GM06990 (cell line): Measurements from ENCODE around the gene UBA52.

Source experiments
- DNase-seq: peaks from one replicate; pipeline ENCODE4 v3.0.0-alpha.2; 2011; ENCODE audit not compliant: insufficient read length; ENCODE audit errors: extremely low read depth
- H3K27me3 ChIP-seq: replicated peaks from 2 replicates; pipeline ENCODE4 v1.6.0; 2011; ENCODE audit warnings: low read length; ENCODE audit not compliant: control insufficient read depth, insufficient read depth
- H3K36me3 ChIP-seq: 2 replicates; pipeline ENCODE4 v1.5.1; 2011; ENCODE audit warnings: low read length; ENCODE audit not compliant: control insufficient read depth, insufficient read depth
- H3K4me3 ChIP-seq: replicated peaks from 2 replicates; pipeline ENCODE4 v1.5.1; 2011; ENCODE audit warnings: low read depth, mild to moderate bottlenecking, control low read depth, low read length
- CTCF ChIP-seq: IDR thresholded peaks from 2 replicates; pipeline ENCODE4 v1.5.1; 2011; ENCODE audit warnings: low read length, control low read depth, mild to moderate bottlenecking, inconsistent platforms; ENCODE audit not compliant: insufficient read depth, poor library complexity, severe bottlenecking

Gene UBA52

GRCh38 chr19:18531485-18531884 lies 40.2 kb upstream of the UBA52 start:
- Histone ChIP-seq H3K27me3 (no peaks in the 10 kb centered on the region), H3K36me3 (peaks cover 15% of the 10 kb centered on the region), H3K4me3 (no peak overlapping the region)
- TF ChIP-seq CTCF = no peak
- DNase-seq = no peak

GRCh38 chr19:18532168-18532890 lies 39.3 kb upstream of the UBA52 start:
- no peak for TF ChIP-seq CTCF
- H3K36me3 ChIP-seq = peaks cover 19% of the 10 kb centered on the region
- H3K27me3 ChIP-seq = no peaks in the 10 kb centered on the region
- no peak for DNase-seq
- no peak overlapping the region for H3K4me3 ChIP-seq

- no peak overlapping the region for H3K4me3 ChIP-seq
- peaks cover 22% of the 10 kb centered on the region for H3K36me3 ChIP-seq
- no peak for TF ChIP-seq CTCF
- DNase-seq = no peak
- H3K27me3 ChIP-seq = no peaks in the 10 kb centered on the region
These were observed 38.6 kb upstream of the UBA52 start for GRCh38 chr19:18533058-18533457.

- Histone ChIP-seq H3K4me3 (no peak overlapping the region), H3K36me3 (peaks cover 34% of the 10 kb centered on the region), H3K27me3 (no peaks in the 10 kb centered on the region)
- DNase-seq = no peak
- TF ChIP-seq CTCF = no peak
These were observed 35.2 kb upstream of the UBA52 start for GRCh38 chr19:18536475-18536874.

- H3K27me3 ChIP-seq = no peaks in the 10 kb centered on the region
- DNase-seq = no peak
- H3K4me3 ChIP-seq = no peak overlapping the region
- H3K36me3 ChIP-seq = peaks cover 35% of the 10 kb centered on the region
- TF ChIP-seq CTCF = no peak
These were observed 34.2 kb upstream of the UBA52 start for GRCh38 chr19:18537431-18537830.

GRCh38 chr19:18538115-18538514 lies 33.5 kb upstream of the UBA52 start:
- H3K36me3 ChIP-seq = peaks cover 31% of the 10 kb centered on the region
- TF ChIP-seq CTCF = no peak

More at GRCh38 chr19:18538115-18538514, 33.5 kb upstream of the UBA52 start:
- Histone ChIP-seq H3K27me3 (no peaks in the 10 kb centered on the region), H3K4me3 (no peak overlapping the region)
- DNase-seq = no peak
